M059J (cell line): ENCODE measurements around the gene PTPN3. TPM values are rescaled to one million over a fixed set of nuclear protein-coding genes. Genes with fewer than 3 reads are reported as not detected.
"Not testable (repeated sequence)": the region's sequence is repeated elsewhere in the genome, so short reads cannot be mapped to it uniquely, and the experiment has no call there.

Experiments used
- DNase-seq: peaks from one replicate; pipeline ENCODE4 v3.0.0-alpha.2; 2012; ENCODE audit warnings: low read depth
- total RNA-seq: library from RNA; depleted of rRNA; stranded (reverse); fragments of >200 nt; shearing (Covaris generic); gene quantifications from 2 replicates; pipeline ENCODE4 v1.2.3, GENCODE V29; 2014; rRNA removed

The PTPN3 gene
- 7.3 and 9.9 TPM in 2 replicates for total RNA-seq

GRCh38 chr9:109498195-109499092 is at the start of gene PTPN3:
TSS of gene PTPN3 (minus strand) at chr9:109498307. CDS start at chr9:109463434, 34,873 bp downstream.
- peak; percentile 28 for DNase-seq

GRCh38 chr9:109544954-109545353 is 46.8 kb upstream of the PTPN3 start:
- not testable (repeated sequence) for DNase-seq

- no peak for DNase-seq
These were observed 44.8 kb upstream of the PTPN3 start for GRCh38 chr9:109542922-109543321.

- no peak for DNase-seq
These were observed 40.2 kb upstream of the PTPN3 start for GRCh38 chr9:109538346-109538745.

GRCh38 chr9:109537288-109537687 is 39.2 kb upstream of the PTPN3 start:
- no peak for DNase-seq

- DNase-seq: no peak
These were observed 38.8 kb upstream of the PTPN3 start for GRCh38 chr9:109536859-109537258.

- DNase-seq: no peak
These were observed 37.3 kb upstream of the PTPN3 start for GRCh38 chr9:109535365-109535764.

- DNase-seq: no peak
These were observed 36.0 kb upstream of the PTPN3 start for GRCh38 chr9:109534151-109534550.

GRCh38 chr9:109532652-109533051 is 34.5 kb upstream of the PTPN3 start:
- DNase-seq: not testable (repeated sequence)

- DNase-seq: no peak
These were observed 24.0 kb upstream of the PTPN3 start for GRCh38 chr9:109522106-109522505.

GRCh38 chr9:109520475-109521132 is 22.5 kb upstream of the PTPN3 start:
- peak; percentile 72 for DNase-seq

GRCh38 chr9:109519366-109519765 is 21.3 kb upstream of the PTPN3 start:
- DNase-seq: no peak

- DNase-seq: no peak
These were observed 20.7 kb upstream of the PTPN3 start for GRCh38 chr9:109518621-109519335.

GRCh38 chr9:109517901-109518377 is 19.8 kb upstream of the PTPN3 start:
- DNase-seq: peak; percentile 32

GRCh38 chr9:109513871-109514270 is 15.8 kb upstream of the PTPN3 start:
- no peak for DNase-seq

- no peak for DNase-seq
These were observed 14.2 kb upstream of the PTPN3 start for GRCh38 chr9:109512170-109512756.

GRCh38 chr9:109510506-109510905 is 12.4 kb upstream of the PTPN3 start:
- no peak for DNase-seq

- DNase-seq: not testable (repeated sequence)
These were observed 11.9 kb upstream of the PTPN3 start for GRCh38 chr9:109510042-109510441.

GRCh38 chr9:109509611-109510010 is 11.5 kb upstream of the PTPN3 start:
- no peak for DNase-seq

GRCh38 chr9:109507421-109507838 is 9.3 kb upstream of the PTPN3 start:
- peak; percentile 89 for DNase-seq

- DNase-seq: peak; percentile 37
These were observed 8.1 kb upstream of the PTPN3 start for GRCh38 chr9:109506097-109506712.
